WTC11 (cell line): Measurements from ENCODE around the gene STAT6. TPM values are rescaled to one million over a fixed set of nuclear protein-coding genes. Genes with fewer than 3 reads are reported as not detected.

Experiments used
- ATAC-seq: fragments of 200-7000 bp; cut with Tn5 transposase; 2 replicates; pipeline ENCODE4 v1.10.0; 2021; ENCODE audit warnings: mild to moderate bottlenecking, moderate library complexity
- CTCF ChIA-PET: fragments of 300-600 bp; sonication (Branson Sonifier 250); formaldehyde crosslinking; loops from one replicate; lab custom pipeline; 2021; ENCODE audit warnings: antibody characterized with exemption; lab: Charles Lee
- POLR2A ChIA-PET: fragments of 350-600 bp; sonication (Branson Sonifier 250); formaldehyde crosslinking; loops from one replicate; lab custom pipeline; 2021; ENCODE audit warnings: antibody characterized with exemption; lab: Charles Lee
- DNase-seq: peaks from one replicate; pipeline ENCODE4 v3.0.0; 2021; ENCODE audit warnings: low spot score
- H3K27ac Mint-ChIP-seq: 2 replicates; pipeline ENCODE4 v1.8.0; 2021; ENCODE audit warnings: mixed read lengths
- H3K27me3 Mint-ChIP-seq: 2 replicates; pipeline ENCODE4 v1.8.0; 2021; ENCODE audit warnings: low read depth, mild to moderate bottlenecking, moderate library complexity, mixed read lengths
- H3K36me3 Mint-ChIP-seq: 2 replicates; pipeline ENCODE4 v1.8.0; 2021; ENCODE audit warnings: mixed read lengths
- H3K4me1 Mint-ChIP-seq: 2 replicates; pipeline ENCODE4 v1.8.0; 2022; ENCODE audit warnings: mixed read lengths
- H3K4me3 Mint-ChIP-seq: 2 replicates; pipeline ENCODE4 v1.8.0; 2021; ENCODE audit warnings: mild to moderate bottlenecking, moderate library complexity, mixed read lengths
- H3K9me3 Mint-ChIP-seq: 2 replicates; pipeline ENCODE4 v1.8.0; 2021; ENCODE audit warnings: mixed read lengths
- E2F5 ChIP-seq: sonication (generic); formaldehyde crosslinking; IDR thresholded peaks from 2 replicates; pipeline ENCODE4 v1.8.1; 2022; ENCODE audit warnings: mild to moderate bottlenecking, moderate library complexity, missing genetic modification reagents
- ETV6 ChIP-seq: sonication (generic); formaldehyde crosslinking; IDR thresholded peaks from 2 replicates; pipeline ENCODE4 v1.8.1; 2022; ENCODE audit warnings: mild to moderate bottlenecking, missing genetic modification reagents
- FOXP4 ChIP-seq: sonication (generic); formaldehyde crosslinking; IDR thresholded peaks from 2 replicates; pipeline ENCODE4 v1.8.0; 2022; ENCODE audit warnings: mild to moderate bottlenecking, missing genetic modification reagents
- GABPB1 ChIP-seq: sonication (generic); formaldehyde crosslinking; IDR thresholded peaks from 2 replicates; pipeline ENCODE4 v1.8.1; 2023; ENCODE audit warnings: mild to moderate bottlenecking, missing genetic modification reagents
- HMGA2 ChIP-seq: fragments of 250-450 bp; sonication (Bioruptor Pico); IDR thresholded peaks from 2 replicates; pipeline ENCODE4 v1.4.0; 2021; ENCODE audit warnings: mild to moderate bottlenecking, moderate library complexity
- NR3C1 ChIP-seq: sonication (generic); formaldehyde crosslinking; conservative IDR thresholded peaks from 2 replicates; pipeline ENCODE4 v1.8.1; 2023; ENCODE audit warnings: low read depth, mild to moderate bottlenecking, missing genetic modification reagents
- RORB ChIP-seq: fragments of 250-450 bp; sonication (Bioruptor Pico); IDR thresholded peaks from 2 replicates; pipeline ENCODE4 v1.9.0; 2021; ENCODE audit warnings: mild to moderate bottlenecking
- SMAD4 ChIP-seq: sonication (generic); formaldehyde crosslinking; IDR thresholded peaks from 2 replicates; pipeline ENCODE4 v1.8.0; 2022; ENCODE audit warnings: mild to moderate bottlenecking, missing genetic modification reagents
- SP1 ChIP-seq: sonication (generic); formaldehyde crosslinking; conservative IDR thresholded peaks from 2 replicates; pipeline ENCODE4 v1.8.1; 2022; ENCODE audit warnings: missing genetic modification reagents
- TCF7 ChIP-seq: sonication (generic); formaldehyde crosslinking; IDR thresholded peaks from 2 replicates; pipeline ENCODE4 v1.8.0; 2022; ENCODE audit warnings: mild to moderate bottlenecking, low read depth, missing genetic modification reagents, moderate library complexity
- USF1 ChIP-seq: sonication (generic); formaldehyde crosslinking; IDR thresholded peaks from 2 replicates; pipeline ENCODE4 v1.8.0; 2022; ENCODE audit warnings: mild to moderate bottlenecking, missing genetic modification reagents
- ZBTB43 ChIP-seq: sonication (generic); formaldehyde crosslinking; IDR thresholded peaks from 2 replicates; pipeline ENCODE4 v1.8.1; 2023; ENCODE audit warnings: mild to moderate bottlenecking, missing genetic modification reagents
- ZNF317 ChIP-seq: sonication (generic); formaldehyde crosslinking; IDR thresholded peaks from 2 replicates; pipeline ENCODE4 v1.8.1; 2023; ENCODE audit warnings: low read depth, mild to moderate bottlenecking, moderate library complexity, missing genetic modification reagents, borderline replicate concordance
- ZNF423 ChIP-seq: fragments of 250-450 bp; sonication (Bioruptor Pico); IDR thresholded peaks from 2 replicates; pipeline ENCODE4 v2.1.2; 2022; ENCODE audit warnings: mild to moderate bottlenecking, moderate library complexity
- total RNA-seq: library from RNA; stranded (reverse); gene quantifications from 3 replicates; pipeline ENCODE4 v1.2.3, GENCODE V29; 2021
- TF ChIP-seq, protein P1 (sequence below): sonication (generic); formaldehyde crosslinking; IDR thresholded peaks from 2 replicates; pipeline ENCODE4 v1.8.1; 2022; ENCODE audit warnings: mild to moderate bottlenecking, missing genetic modification reagents, moderate library complexity, borderline replicate concordance
- TF ChIP-seq, protein P2 (sequence below): fragments of 250-450 bp; sonication (Bioruptor Pico); IDR thresholded peaks from 2 replicates; pipeline ENCODE4 v1.8.0; 2021; ENCODE audit warnings: mild to moderate bottlenecking
- TF ChIP-seq, protein P3 (sequence below): sonication (generic); formaldehyde crosslinking; IDR thresholded peaks from 2 replicates; pipeline ENCODE4 v1.8.0; 2022; ENCODE audit warnings: mild to moderate bottlenecking, missing genetic modification reagents

Gene STAT6
- total RNA-seq, 1 experiment from 2014 or later, result 47.0 TPM

DNA sequence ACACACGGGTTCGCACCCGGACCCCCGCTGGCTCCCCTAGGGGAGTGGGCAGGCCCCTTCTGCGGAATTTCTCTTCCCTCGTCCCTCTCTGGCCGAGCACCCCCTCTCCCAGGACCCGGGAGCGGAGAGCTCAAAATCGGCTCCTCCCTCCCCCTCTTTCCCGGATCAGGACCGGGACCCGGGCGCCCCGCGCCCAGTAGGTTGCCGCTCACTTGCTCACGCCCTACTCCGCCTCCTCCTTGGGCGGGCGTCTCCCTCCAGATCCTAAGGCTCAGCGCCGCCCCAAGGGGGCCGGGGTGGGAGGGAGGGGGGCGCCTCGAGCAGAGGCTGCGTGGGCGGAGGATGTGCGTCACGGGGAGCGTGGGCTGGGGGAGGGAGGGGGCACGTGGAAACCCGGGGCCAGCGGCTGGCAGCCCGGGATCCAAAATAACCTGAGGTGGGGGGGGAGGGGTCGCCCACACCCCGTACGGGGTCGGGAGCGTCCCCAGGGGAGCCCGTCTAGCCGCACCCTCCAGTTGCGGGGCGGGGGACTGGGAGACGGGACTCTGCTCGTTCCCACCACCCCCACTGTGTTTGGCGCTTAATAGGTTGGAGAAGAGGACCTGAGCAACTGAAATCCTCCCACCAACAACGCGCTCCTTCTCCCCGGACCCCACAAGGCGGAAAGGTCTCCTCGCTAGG lies 24.0 kb downstream of the STAT6 start:
- peak; percentile 13 for ATAC-seq
- Mint-ChIP-seq H3K9me3 (no peaks in the 10 kb centered on the region), H3K4me1 (peaks cover 30% of the 10 kb centered on the region), H3K27me3 (no peaks in the 10 kb centered on the region; the same call in 1 of the 2 replicates), H3K4me3 (peak overlapping the region; percentile 85), H3K27ac (peak overlapping the region; percentile 97), H3K36me3 (peaks cover 5% of the 10 kb centered on the region; the same call in 1 of the 2 replicates)
- POLR2A ChIA-PET, result interaction anchor here (0.6 to 4.7 kb wide), 12 partner anchors 8 to 450 kb away, joined by 3 to 65 read pairs (median 4); partner anchors contain the start of genes LRP1, NEMP1, STAT6 and TAC3
- peak; percentile 81 for DNase-seq
- CTCF ChIA-PET, result interaction anchor here (0.6 to 8.7 kb wide), 22 partner anchors 8 to 400 kb away, joined by 3 to 219 read pairs (median 4); partner anchors contain the start of genes INHBE, LRP1, NEMP1 and SHMT2
- TF ChIP-seq USF1 (CRISPR knock-in tag) (no peak), ZNF423 (CRISPR knock-in tag) (peak; percentile 38; the same call in 1 of the 2 replicates)

GRCh38 chr12:57086493-57087009 lies 24.6 kb downstream of the STAT6 start:
- 0 out of 2 replicates have a peak, but pooled peaks have one; percentile 11 for TF ChIP-seq HMGA2 (CRISPR knock-in tag)
- no peak for TF ChIP-seq USF1 (CRISPR knock-in tag)
- TF ChIP-seq ZNF317 (CRISPR knock-in tag), result no peak
- peak; percentile 60; the same call in 1 of the 2 replicates for TF ChIP-seq E2F5 (CRISPR knock-in tag)
- TF ChIP-seq SMAD4, result no peak
- TF ChIP-seq GABPB1 (CRISPR knock-in tag), result no peak
- POLR2A ChIA-PET, result interaction anchor here (0.6 to 4.7 kb wide), 6 partner anchors 7 to 43 kb away, joined by 3 to 65 read pairs (median 4); partner anchors contain the start of genes LRP1, NEMP1 and STAT6
- H3K4me3 Mint-ChIP-seq, result peak overlapping the region; percentile 84
- no peaks in the 10 kb centered on the region for H3K9me3 Mint-ChIP-seq
- H3K36me3 Mint-ChIP-seq, result peaks cover 5% of the 10 kb centered on the region; the same call in 1 of the 2 replicates
- H3K27ac Mint-ChIP-seq, result peak overlapping the region; percentile 97
- ATAC-seq, result peak; percentile 28
- peaks cover 30% of the 10 kb centered on the region for H3K4me1 Mint-ChIP-seq
- DNase-seq, result peak; percentile 80
- CTCF ChIA-PET, result interaction anchor here (0.6 to 8.7 kb wide), 17 partner anchors 8 to 401 kb away, joined by 3 to 219 read pairs (median 4); partner anchors contain the start of genes INHBE, LRP1, NEMP1 and SHMT2
- no peaks in the 10 kb centered on the region; the same call in 1 of the 2 replicates for H3K27me3 Mint-ChIP-seq

GRCh38 chr12:57085999-57086492 lies 25.1 kb downstream of the STAT6 start:
- peaks cover 29% of the 10 kb centered on the region for H3K4me1 Mint-ChIP-seq
- ChIA-PET POLR2A (interaction anchor here (0.9 to 4.7 kb wide), 5 partner anchors 7 to 42 kb away, joined by 3 to 65 read pairs (median 4); partner anchors contain the start of genes LRP1, NEMP1 and STAT6), CTCF (interaction anchor here (1.0 to 8.7 kb wide), 6 partner anchors 16 to 157 kb away, joined by 3 to 219 read pairs (median 6); partner anchors contain the start of genes SHMT2 and STAT6)
- H3K27ac Mint-ChIP-seq, result peak overlapping the region; percentile 97
- peaks cover 3% of the 10 kb centered on the region; the same call in 1 of the 2 replicates for H3K36me3 Mint-ChIP-seq
- H3K4me3 Mint-ChIP-seq, result peak overlapping the region; percentile 84
- DNase-seq (no peak), ATAC-seq (no peak)
- H3K27me3 Mint-ChIP-seq, result no peaks in the 10 kb centered on the region; the same call in 1 of the 2 replicates
- H3K9me3 Mint-ChIP-seq, result no peaks in the 10 kb centered on the region
- 0 out of 2 replicates have a peak, but pooled peaks have one; percentile 10 for TF ChIP-seq USF1 (CRISPR knock-in tag)
- TF ChIP-seq, protein P1, sequence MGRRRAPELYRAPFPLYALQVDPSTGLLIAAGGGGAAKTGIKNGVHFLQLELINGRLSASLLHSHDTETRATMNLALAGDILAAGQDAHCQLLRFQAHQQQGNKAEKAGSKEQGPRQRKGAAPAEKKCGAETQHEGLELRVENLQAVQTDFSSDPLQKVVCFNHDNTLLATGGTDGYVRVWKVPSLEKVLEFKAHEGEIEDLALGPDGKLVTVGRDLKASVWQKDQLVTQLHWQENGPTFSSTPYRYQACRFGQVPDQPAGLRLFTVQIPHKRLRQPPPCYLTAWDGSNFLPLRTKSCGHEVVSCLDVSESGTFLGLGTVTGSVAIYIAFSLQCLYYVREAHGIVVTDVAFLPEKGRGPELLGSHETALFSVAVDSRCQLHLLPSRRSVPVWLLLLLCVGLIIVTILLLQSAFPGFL (CRISPR knock-in tag), result no peak
- no peak for TF ChIP-seq NR3C1 (CRISPR knock-in tag)
- TF ChIP-seq ETV6, result 0 out of 2 replicates have a peak, but pooled peaks have one; percentile 17
- TF ChIP-seq, protein P2, sequence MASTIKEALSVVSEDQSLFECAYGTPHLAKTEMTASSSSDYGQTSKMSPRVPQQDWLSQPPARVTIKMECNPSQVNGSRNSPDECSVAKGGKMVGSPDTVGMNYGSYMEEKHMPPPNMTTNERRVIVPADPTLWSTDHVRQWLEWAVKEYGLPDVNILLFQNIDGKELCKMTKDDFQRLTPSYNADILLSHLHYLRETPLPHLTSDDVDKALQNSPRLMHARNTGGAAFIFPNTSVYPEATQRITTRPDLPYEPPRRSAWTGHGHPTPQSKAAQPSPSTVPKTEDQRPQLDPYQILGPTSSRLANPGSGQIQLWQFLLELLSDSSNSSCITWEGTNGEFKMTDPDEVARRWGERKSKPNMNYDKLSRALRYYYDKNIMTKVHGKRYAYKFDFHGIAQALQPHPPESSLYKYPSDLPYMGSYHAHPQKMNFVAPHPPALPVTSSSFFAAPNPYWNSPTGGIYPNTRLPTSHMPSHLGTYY, result no peak
- TF ChIP-seq SP1, result no peak
- no peak for TF ChIP-seq ZBTB43 (CRISPR knock-in tag)
- no peak for TF ChIP-seq TCF7 (CRISPR knock-in tag)
- no peak for TF ChIP-seq RORB (CRISPR knock-in tag)
- no peak for TF ChIP-seq FOXP4
- TF ChIP-seq, protein P3, sequence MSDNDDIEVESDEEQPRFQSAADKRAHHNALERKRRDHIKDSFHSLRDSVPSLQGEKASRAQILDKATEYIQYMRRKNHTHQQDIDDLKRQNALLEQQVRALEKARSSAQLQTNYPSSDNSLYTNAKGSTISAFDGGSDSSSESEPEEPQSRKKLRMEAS (CRISPR knock-in tag), result peak; percentile 79
